Heart left ventricle (tissue), 13 donors: ENCODE data around the gene NAALADL2.

Experiments used
- POLR2A ChIP-seq, 2 donors: fragments of 450-650 bp; IDR thresholded peaks; one replicate each; pipeline ENCODE4 v1.6.1; 2017; ENCODE audit warnings: antibody characterized with exemption in 2 of 2, mild to moderate bottlenecking in 2 of 2, moderate library complexity in 2 of 2
- TF ChIP-seq, protein P1 (sequence below), 12 donors: fragments of 200-600 bp; sonication (generic) in 4 of 12; IDR thresholded peaks; one replicate each; pipeline versions ENCODE4 v1.5.0 to v1.8.0; 2018 to 2022; ENCODE audit warnings: antibody characterized with exemption in 12 of 12, mild to moderate bottlenecking in 5 of 12
- donor health status: ischemic (EF 13 %, LVEDD 7.1; RV severe dilation, severe dysfunction).
- donor health status: DM: no; HTN: yes; CAD: no.
- donor health status: DM: no; HTN: no; CAD: no.
- donor health status: ischemic (EF 25% LVEDD 6.9; RV normal size, moderate dysfunction).
- donor health status: ischemic (EF 25% LVEDD 5.7; RV mildly dilated, moderate dysfunction).
- donor health status: ischemic (EF 35%, LVEDD 5.7; RV mildly dilated, moderate dysfunction).
- donor health status: nonischemic (EF 11% LVEDD 7.7; RV severe dilation, severe dysfunction).
- donor health status: DM: yes; HTN: yes; CAD: no.
- donor health status: PGD.
- donor health status: ischemic (EF 29% LVEDD 5.4; RV normal size, mild dysfunction).
- donor health status: nonischemic (EF 23%, LVEDD 6.1; RV moderate dilation, normal function).

DNA sequence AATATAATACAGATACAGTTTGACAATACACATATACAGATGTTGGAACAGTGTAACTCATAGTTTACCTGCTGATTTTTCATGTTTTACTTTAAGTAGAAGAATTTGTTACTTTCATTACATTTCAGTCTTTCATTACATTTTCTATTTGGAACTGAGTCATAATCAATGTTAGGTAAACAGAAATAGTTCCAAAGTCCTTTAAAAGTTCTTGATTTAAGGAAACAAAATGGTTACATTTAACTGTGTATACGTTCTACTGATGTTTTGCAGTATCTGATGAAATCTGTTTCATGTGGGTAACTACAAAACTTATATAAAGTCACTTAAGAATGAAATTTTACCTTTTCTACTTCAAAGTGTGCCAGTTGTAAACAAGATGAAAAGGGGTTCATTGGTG, 721.2 kb downstream of the NAALADL2 start:
- TF ChIP-seq, protein P1, sequence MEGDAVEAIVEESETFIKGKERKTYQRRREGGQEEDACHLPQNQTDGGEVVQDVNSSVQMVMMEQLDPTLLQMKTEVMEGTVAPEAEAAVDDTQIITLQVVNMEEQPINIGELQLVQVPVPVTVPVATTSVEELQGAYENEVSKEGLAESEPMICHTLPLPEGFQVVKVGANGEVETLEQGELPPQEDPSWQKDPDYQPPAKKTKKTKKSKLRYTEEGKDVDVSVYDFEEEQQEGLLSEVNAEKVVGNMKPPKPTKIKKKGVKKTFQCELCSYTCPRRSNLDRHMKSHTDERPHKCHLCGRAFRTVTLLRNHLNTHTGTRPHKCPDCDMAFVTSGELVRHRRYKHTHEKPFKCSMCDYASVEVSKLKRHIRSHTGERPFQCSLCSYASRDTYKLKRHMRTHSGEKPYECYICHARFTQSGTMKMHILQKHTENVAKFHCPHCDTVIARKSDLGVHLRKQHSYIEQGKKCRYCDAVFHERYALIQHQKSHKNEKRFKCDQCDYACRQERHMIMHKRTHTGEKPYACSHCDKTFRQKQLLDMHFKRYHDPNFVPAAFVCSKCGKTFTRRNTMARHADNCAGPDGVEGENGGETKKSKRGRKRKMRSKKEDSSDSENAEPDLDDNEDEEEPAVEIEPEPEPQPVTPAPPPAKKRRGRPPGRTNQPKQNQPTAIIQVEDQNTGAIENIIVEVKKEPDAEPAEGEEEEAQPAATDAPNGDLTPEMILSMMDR (IDR thresholded peaks at IDR 0.05): no peak
- no peak for TF ChIP-seq POLR2A (IDR thresholded peaks at IDR 0.05)
